Keratinocyte (primary cell): ENCODE data around the gene SMC2. TPM values are rescaled to one million over a fixed set of nuclear protein-coding genes. Genes with fewer than 3 reads are reported as not detected.

ENCODE experiments used
- DNase-seq: peaks from one replicate; pipeline ENCODE4 v3.0.0-alpha.2; 2011; ENCODE audit warnings: low read depth, missing footprints, low spot score
- FAIRE-seq: peaks from 2 replicates; lab custom pipeline; 2011; peaks lifted over from hg19 to GRCh38; lab: Jason Lieb, UNC
- H2AFZ ChIP-seq: 2 replicates; pipeline ENCODE4 v1.6.0; 2012; ENCODE audit warnings: low read length, control low read depth, inconsistent platforms; ENCODE audit not compliant: control insufficient read depth
- H3K27ac ChIP-seq: 2 replicates; pipeline ENCODE4 v1.5.1; 2011; ENCODE audit warnings: low read length; ENCODE audit not compliant: control insufficient read depth, insufficient read depth
- H3K27me3 ChIP-seq: 3 replicates; pipeline ENCODE4 v1.6.0; 2011; ENCODE audit warnings: low read length; ENCODE audit not compliant: control insufficient read depth, insufficient read depth; ENCODE audit errors: extremely low read depth
- H3K36me3 ChIP-seq, 2 experiments: 2 replicates in 1 of 2; 3 replicates in 1 of 2; pipeline ENCODE4 v1.5.1; 2011; ENCODE audit warnings: low read length in 2 of 2, mild to moderate bottlenecking in 1 of 2; ENCODE audit not compliant: control insufficient read depth in 2 of 2, insufficient read depth in 2 of 2; ENCODE audit errors: extremely low read depth in 1 of 2
- H3K4me1 ChIP-seq: 3 replicates; pipeline ENCODE4 v1.5.1; 2011; ENCODE audit warnings: low read length; ENCODE audit not compliant: control insufficient read depth, insufficient read depth; ENCODE audit errors: extremely low read depth
- H3K4me2 ChIP-seq: 3 replicates; pipeline ENCODE4 v1.6.0; 2011; ENCODE audit warnings: low read depth, low read length; ENCODE audit not compliant: control insufficient read depth, insufficient read depth; ENCODE audit errors: extremely low read depth
- H3K4me3 ChIP-seq, 3 experiments: fragments of 200-600 bp in 1 of 3; sonication (generic) in 1 of 3; 2 replicates in 2 of 3; 3 replicates in 1 of 3; pipeline ENCODE4 v1.5.1; 2011 to 2016; ENCODE audit warnings: low read length in 3 of 3, mild to moderate bottlenecking in 3 of 3, control low read depth in 2 of 3, inconsistent platforms in 1 of 3, low read depth in 1 of 3, mixed read lengths in 1 of 3, mixed run types in 1 of 3, moderate library complexity in 1 of 3; ENCODE audit not compliant: control insufficient read depth in 2 of 3, insufficient read depth in 2 of 3; ENCODE audit errors: extremely low read depth in 1 of 3
- H3K79me2 ChIP-seq: 2 replicates; pipeline ENCODE4 v1.6.0; 2012; ENCODE audit warnings: low read length; ENCODE audit not compliant: control insufficient read depth, insufficient read depth
- H3K9ac ChIP-seq: 3 replicates; pipeline ENCODE4 v1.6.0; 2011; ENCODE audit warnings: low read length; ENCODE audit not compliant: control insufficient read depth, insufficient read depth; ENCODE audit errors: extremely low read depth
- H3K9me1 ChIP-seq: 3 replicates; pipeline ENCODE4 v1.6.0; 2011; ENCODE audit warnings: low read length; ENCODE audit not compliant: control insufficient read depth, insufficient read depth; ENCODE audit errors: extremely low read depth
- H3K9me3 ChIP-seq: 2 replicates; pipeline ENCODE4 v1.5.1; 2012; ENCODE audit warnings: low read depth, low read length; ENCODE audit not compliant: control insufficient read depth
- H4K20me1 ChIP-seq: 3 replicates; pipeline ENCODE4 v1.6.0; 2011; ENCODE audit warnings: low read length; ENCODE audit not compliant: control insufficient read depth, insufficient read depth; ENCODE audit errors: extremely low read depth
- EZH2 ChIP-seq: IDR thresholded peaks from one replicate; pipeline ENCODE4 v1.6.1; 2012; ENCODE audit warnings: inconsistent platforms, mild to moderate bottlenecking, low read length, moderate library complexity
- dilution Hi-C: fragments of 300-500 bp; cut with MboI; formaldehyde crosslinking; loops from one replicate; pipeline ENCODE4 v1.7.0; 2020; ENCODE audit warnings: low sequenced_read_pairs; ENCODE audit not compliant: extremely low pct_ligation_motif_present
- polyA plus RNA-seq, 5 experiments: library from polyadenylated mRNA; depleted of rRNA in 3 of 5; stranded (reverse) in 3 of 5; stranded (forward) in 1 of 5; unstranded in 1 of 5; fragments of >200 nt; gene quantifications; 1 replicate in 1 of 5; 2 replicates in 3 of 5; 3 replicates in 1 of 5; pipeline versions ENCODE4 v1.2.1 to v1.2.3, GENCODE V29; 2011 to 2012; ENCODE audit warnings: missing spikeins in 2 of 5, low read depth in 1 of 5, low replicate concordance in 1 of 5
- TF ChIP-seq, protein P1 (sequence below), 3 experiments: IDR thresholded peaks in 1 of 3; conservative IDR thresholded peaks in 1 of 3; optimal IDR thresholded peaks in 1 of 3; 2 replicates in 2 of 3; 3 replicates in 1 of 3; pipeline versions ENCODE3 to v1.5.1; 2011; ENCODE audit warnings: low read length in 3 of 3, mild to moderate bottlenecking in 3 of 3, moderate library complexity in 2 of 3, control low read depth in 1 of 3, inconsistent platforms in 1 of 3; ENCODE audit not compliant: insufficient read depth in 2 of 3; ENCODE audit errors: extremely low read depth in 1 of 3

Gene SMC2
- polyA plus RNA-seq, 1 donor (not counting 4 experiments of a cell fraction or from before 2014, with no cell fraction given), result 13.9 TPM

- Histone ChIP-seq H3K4me1 (peaks cover 23% of the 10 kb centered on the region), H3K4me3 (no peak overlapping the region), H3K36me3 (no peaks in the 10 kb centered on the region), H2AFZ (no peak overlapping the region), H3K9ac (no peak overlapping the region), H3K27ac (no peak overlapping the region), H3K27me3 (no peaks in the 10 kb centered on the region), H3K4me2 (no peak overlapping the region), H4K20me1 (no peaks in the 10 kb centered on the region), H3K9me1 (no peaks in the 10 kb centered on the region), H3K79me2 (no peaks in the 10 kb centered on the region), H3K9me3 (no peaks in the 10 kb centered on the region)
- TF ChIP-seq EZH2, result no peak
- TF ChIP-seq, protein P1, sequence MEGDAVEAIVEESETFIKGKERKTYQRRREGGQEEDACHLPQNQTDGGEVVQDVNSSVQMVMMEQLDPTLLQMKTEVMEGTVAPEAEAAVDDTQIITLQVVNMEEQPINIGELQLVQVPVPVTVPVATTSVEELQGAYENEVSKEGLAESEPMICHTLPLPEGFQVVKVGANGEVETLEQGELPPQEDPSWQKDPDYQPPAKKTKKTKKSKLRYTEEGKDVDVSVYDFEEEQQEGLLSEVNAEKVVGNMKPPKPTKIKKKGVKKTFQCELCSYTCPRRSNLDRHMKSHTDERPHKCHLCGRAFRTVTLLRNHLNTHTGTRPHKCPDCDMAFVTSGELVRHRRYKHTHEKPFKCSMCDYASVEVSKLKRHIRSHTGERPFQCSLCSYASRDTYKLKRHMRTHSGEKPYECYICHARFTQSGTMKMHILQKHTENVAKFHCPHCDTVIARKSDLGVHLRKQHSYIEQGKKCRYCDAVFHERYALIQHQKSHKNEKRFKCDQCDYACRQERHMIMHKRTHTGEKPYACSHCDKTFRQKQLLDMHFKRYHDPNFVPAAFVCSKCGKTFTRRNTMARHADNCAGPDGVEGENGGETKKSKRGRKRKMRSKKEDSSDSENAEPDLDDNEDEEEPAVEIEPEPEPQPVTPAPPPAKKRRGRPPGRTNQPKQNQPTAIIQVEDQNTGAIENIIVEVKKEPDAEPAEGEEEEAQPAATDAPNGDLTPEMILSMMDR (optimal IDR thresholded peaks at IDR 0.05 in 1 of 3, IDR thresholded peaks at IDR 0.05 in 1 of 3, conservative IDR thresholded peaks at IDR 0.05 in 1 of 3; ENCODE audit: extremely low read depth in 1 of 3, insufficient read depth in 2 of 3, low read length in 3 of 3), result no peak
- dilution Hi-C loops, result no loop called here
- DNase-seq, result no peak
- FAIRE-seq, result no peak
These were observed 20.9 kb upstream of the SMC2 start for GRCh38 chr9:104073098-104073769.

DNA sequence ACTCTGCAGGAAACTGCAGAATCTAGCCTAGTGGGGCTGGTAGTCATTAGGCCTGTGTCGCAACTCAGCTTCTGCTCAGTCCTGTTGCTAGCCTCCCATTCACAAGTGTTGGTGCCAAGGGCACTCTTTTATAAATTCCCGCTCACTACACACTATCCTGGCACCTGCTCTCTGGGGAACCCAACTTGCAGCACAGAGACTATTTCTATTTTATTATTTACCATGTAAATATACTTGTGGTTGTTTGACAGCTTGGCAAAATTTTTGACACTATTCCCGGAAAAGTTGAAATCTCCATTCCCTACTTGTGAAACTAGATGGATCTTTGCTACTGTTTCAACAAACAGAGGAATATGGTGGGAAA lies 20.4 kb upstream of the SMC2 start:
- H3K9me3 ChIP-seq, result no peaks in the 10 kb centered on the region
- TF ChIP-seq EZH2, result no peak
- TF ChIP-seq, protein P1 (optimal IDR thresholded peaks at IDR 0.05 in 1 of 3, IDR thresholded peaks at IDR 0.05 in 1 of 3, conservative IDR thresholded peaks at IDR 0.05 in 1 of 3; ENCODE audit: extremely low read depth in 1 of 3, insufficient read depth in 2 of 3, low read length in 3 of 3), result no peak
- H3K4me2 ChIP-seq, result no peak overlapping the region
- dilution Hi-C loops, result no loop called here
- DNase-seq, result no peak
- H3K36me3 ChIP-seq, result no peaks in the 10 kb centered on the region
- H2AFZ ChIP-seq, result no peak overlapping the region
- H3K4me1 ChIP-seq, result peaks cover 23% of the 10 kb centered on the region
- H3K4me3 ChIP-seq, result no peak overlapping the region
- no peaks in the 10 kb centered on the region for H3K9me1 ChIP-seq
- no peak overlapping the region for H3K9ac ChIP-seq
- H4K20me1 ChIP-seq, result no peaks in the 10 kb centered on the region
- no peaks in the 10 kb centered on the region for H3K27me3 ChIP-seq
- FAIRE-seq, result no peak
- H3K79me2 ChIP-seq, result no peaks in the 10 kb centered on the region
- no peak overlapping the region for H3K27ac ChIP-seq
